Fibroblast of gingiva (primary cell): ENCODE data around the gene GPATCH8.

Source experiments
- DNase-seq: peaks from one replicate; pipeline ENCODE4 v3.0.0-alpha.2; 2011; ENCODE audit warnings: low read depth

The GPATCH8 gene

GRCh38 chr17:44354582-44355561 lies 148.3 kb downstream of the GPATCH8 start:
- no peak for DNase-seq

GRCh38 chr17:44353672-44354331 lies 149.4 kb downstream of the GPATCH8 start:
- DNase-seq, result no peak

- no peak for DNase-seq
These were observed 150.2 kb downstream of the GPATCH8 start for GRCh38 chr17:44352828-44353671.

- DNase-seq, result no peak
These were observed 151.0 kb downstream of the GPATCH8 start for GRCh38 chr17:44351961-44352827.

- DNase-seq, result no peak
These were observed 151.7 kb downstream of the GPATCH8 start for GRCh38 chr17:44351464-44351863.

GRCh38 chr17:44350733-44351226 lies 152.4 kb downstream of the GPATCH8 start:
- peak; percentile 19 for DNase-seq

- no peak for DNase-seq
These were observed 153.6 kb downstream of the GPATCH8 start for GRCh38 chr17:44349553-44350070.

- no peak for DNase-seq
These were observed 154.2 kb downstream of the GPATCH8 start for GRCh38 chr17:44348988-44349364.

GRCh38 chr17:44348234-44348987 lies 154.8 kb downstream of the GPATCH8 start:
- DNase-seq, result no peak
